SK-N-SH (cell line): Measurements from ENCODE around the gene FOCAD. TPM values are rescaled to one million over a fixed set of nuclear protein-coding genes. Genes with fewer than 3 reads are reported as not detected.

ENCODE experiments used
- CTCF ChIA-PET: fragments of 300-600, 350-600 bp; formaldehyde crosslinking; extraction: SDS; loops from one replicate; lab custom pipeline; 2021; lab: Yijun Ruan, JAX
- POLR2A ChIA-PET: fragments of 350-600 bp; sonication (Branson Sonifier 250); formaldehyde crosslinking; extraction: SDS; loops from one replicate; lab custom pipeline; 2020; ENCODE audit warnings: antibody characterized with exemption, inconsistent platforms; lab: Yijun Ruan, JAX
- DNase-seq: peaks from one replicate; pipeline ENCODE4 v3.0.0; 2012
- H2AFZ ChIP-seq: fragments of 200-600 bp; sonication (generic); 2 replicates; pipeline ENCODE4 v1.8.1; 2016; ENCODE audit warnings: antibody characterized with exemption, mild to moderate bottlenecking, low read depth
- H3F3A ChIP-seq: fragments of 200-600 bp; sonication (generic); replicated peaks from 2 replicates; pipeline ENCODE3; 2016; ENCODE audit warnings: antibody characterized with exemption, mild to moderate bottlenecking; ENCODE audit not compliant: insufficient read depth
- H3K27ac ChIP-seq, 2 experiments: fragments of 200-500 bp in 1 of 2; fragments of 200-600 bp in 1 of 2; sonication (Bioruptor generic) in 1 of 2; sonication (generic), shearing (Covaris generic) in 1 of 2; 2 replicates each; pipeline versions ENCODE4 v1.5.1 to v1.6.1; 2014 to 2016; ENCODE audit warnings: low read depth in 2 of 2, inconsistent platforms in 1 of 2, low read length in 1 of 2, mild to moderate bottlenecking in 1 of 2, mixed read lengths in 1 of 2
- H3K27me3 ChIP-seq: fragments of 200-600 bp; sonication (generic), shearing (Covaris generic); 2 replicates; pipeline ENCODE4 v1.6.1; 2016; ENCODE audit warnings: mixed run types; ENCODE audit not compliant: insufficient read depth
- H3K36me3 ChIP-seq, 2 experiments: fragments of 200-500 bp in 1 of 2; fragments of 200-600 bp in 1 of 2; sonication (Bioruptor generic) in 1 of 2; sonication (generic) in 1 of 2; replicated peaks in 1 of 2; 2 replicates each; pipeline versions ENCODE3 to v1.5.1; 2014 to 2016; ENCODE audit warnings: low read length in 1 of 2, mild to moderate bottlenecking in 1 of 2; ENCODE audit not compliant: insufficient read depth in 2 of 2, control insufficient read depth in 1 of 2
- H3K4me1 ChIP-seq, 2 experiments: fragments of 200-500 bp in 1 of 2; fragments of 200-600 bp in 1 of 2; sonication (Bioruptor generic) in 1 of 2; sonication (generic), shearing (Covaris generic) in 1 of 2; 2 replicates each; pipeline versions ENCODE4 v1.5.1 to v1.6.1; 2014 to 2016; ENCODE audit warnings: low read depth in 1 of 2, low read length in 1 of 2, mixed run types in 1 of 2; ENCODE audit not compliant: insufficient read depth in 2 of 2, control insufficient read depth in 1 of 2
- H3K4me2 ChIP-seq: fragments of 200-600 bp; sonication (generic), shearing (Covaris generic); 2 replicates; pipeline ENCODE4 v1.6.1; 2017; ENCODE audit warnings: mixed run types
- H3K4me3 ChIP-seq, 2 experiments: fragments of 200-500 bp in 1 of 2; fragments of 200-600 bp in 1 of 2; sonication (Bioruptor generic) in 1 of 2; sonication (generic), shearing (Covaris generic) in 1 of 2; 2 replicates each; pipeline versions ENCODE4 v1.5.1 to v1.8.1; 2014 to 2016; ENCODE audit warnings: low read depth in 2 of 2, inconsistent platforms in 1 of 2, low read length in 1 of 2, mild to moderate bottlenecking in 1 of 2, mixed read lengths in 1 of 2, moderate library complexity in 1 of 2
- H3K79me2 ChIP-seq: fragments of 200-600 bp; sonication (generic); 2 replicates; pipeline ENCODE4 v1.8.1; 2017; ENCODE audit warnings: mild to moderate bottlenecking; ENCODE audit not compliant: insufficient read depth
- H3K9ac ChIP-seq: fragments of 200-600 bp; sonication (generic); 2 replicates; pipeline ENCODE4 v1.6.1; 2017; ENCODE audit warnings: mixed run types
- H3K9me2 ChIP-seq: fragments of 200-600 bp; sonication (generic); 2 replicates; pipeline ENCODE4 v1.6.1; 2017; ENCODE audit warnings: mixed run types
- H3K9me3 ChIP-seq: fragments of 200-600 bp; sonication (generic); 2 replicates; pipeline ENCODE4 v1.6.1; 2017; ENCODE audit warnings: mixed run types, mild to moderate bottlenecking, moderate library complexity
- H4K20me1 ChIP-seq: fragments of 200-600 bp; sonication (generic); 2 replicates; pipeline ENCODE4 v1.6.1; 2017; ENCODE audit warnings: mild to moderate bottlenecking, mixed run types; ENCODE audit not compliant: insufficient read depth
- CHD2 ChIP-seq: fragments of 150-350 bp; IDR thresholded peaks from 2 replicates; pipeline ENCODE4 v1.6.1; 2018; ENCODE audit warnings: low read length; ENCODE audit not compliant: partially characterized antibody
- ELF1 ChIP-seq: IDR thresholded peaks from 2 replicates; pipeline ENCODE4 v1.4.0; 2012
- FOSL2 ChIP-seq: IDR thresholded peaks from 2 replicates; pipeline ENCODE4 v1.4.0; 2012; ENCODE audit warnings: low read depth, mild to moderate bottlenecking, moderate library complexity, borderline replicate concordance
- FOXJ3 ChIP-seq: sonication (generic); formaldehyde crosslinking; IDR thresholded peaks from 2 replicates; pipeline ENCODE4 v1.5.1; 2020; ENCODE audit warnings: mild to moderate bottlenecking, missing genetic modification reagents
- GABPA ChIP-seq: IDR thresholded peaks from 2 replicates; pipeline ENCODE4 v1.4.0; 2012; ENCODE audit warnings: low read depth, mild to moderate bottlenecking
- NRF1 ChIP-seq: IDR thresholded peaks from 2 replicates; pipeline ENCODE4 v1.6.1; 2012; ENCODE audit warnings: low read depth, mild to moderate bottlenecking, low read length
- RCOR1 ChIP-seq: fragments of 150-350 bp; IDR thresholded peaks from 2 replicates; pipeline ENCODE4 v1.6.1; 2017; ENCODE audit warnings: antibody characterized with exemption, low read length
- REST ChIP-seq: IDR thresholded peaks from 2 replicates; pipeline ENCODE4 v1.6.1; 2012; ENCODE audit warnings: mild to moderate bottlenecking, low read depth, low read length, moderate library complexity
- TAF1 ChIP-seq: IDR thresholded peaks from 2 replicates; pipeline ENCODE4 v1.6.1; 2012; ENCODE audit warnings: low read depth, mild to moderate bottlenecking, low read length, moderate library complexity, borderline replicate concordance
- TCF12 ChIP-seq: IDR thresholded peaks from 2 replicates; pipeline ENCODE4 v1.4.0; 2012
- TEAD4 ChIP-seq: IDR thresholded peaks from 2 replicates; pipeline ENCODE4 v1.4.0; 2012; ENCODE audit warnings: mild to moderate bottlenecking, borderline replicate concordance; ENCODE audit not compliant: insufficient read depth
- WGBS: methylation state at CpG from one replicate; pipeline ENCODE4 v1.1.6; 2017; ENCODE audit warnings: low lambda C conversion rate; 5-methylcytosine and 5-hydroxymethylcytosine counted together
- polyA plus RNA-seq, 3 experiments: library from polyadenylated mRNA; depleted of rRNA; stranded (reverse); fragments of >200 nt; gene quantifications; 2 replicates each; pipeline ENCODE4 v1.2.3, GENCODE V29; 2012
- TF ChIP-seq, protein P1 (sequence below): fragments of 150-350 bp; IDR thresholded peaks from 2 replicates; pipeline ENCODE4 v1.6.1; 2016; ENCODE audit warnings: mild to moderate bottlenecking, low read depth, low read length
- TF ChIP-seq, protein P2 (sequence below): IDR thresholded peaks from 2 replicates; pipeline ENCODE4; 2012
- TF ChIP-seq, protein P3 (sequence below): IDR thresholded peaks from 2 replicates; pipeline ENCODE4 v1.4.0; 2012; ENCODE audit warnings: low read depth, borderline replicate concordance
- TF ChIP-seq, protein P4 (sequence below): IDR thresholded peaks from 2 replicates; pipeline ENCODE4 v1.4.0; 2012; ENCODE audit warnings: low read depth

FOCAD gene
- polyA plus RNA-seq, 1 of the 3 experiments (the other 2 are of a cell fraction): 15.8 TPM

GRCh38 chr9:20664501-20664900 is 19.6 kb upstream of the FOCAD start:
- no peak overlapping the region for H3K27ac ChIP-seq
- H3F3A ChIP-seq: no peaks in the 10 kb centered on the region
- H3K9me3 ChIP-seq: no peaks in the 10 kb centered on the region
- no peaks in the 10 kb centered on the region for H3K36me3 ChIP-seq
- no peaks in the 10 kb centered on the region for H4K20me1 ChIP-seq
- no peak overlapping the region for H3K4me3 ChIP-seq
- CTCF ChIA-PET: interaction anchor here (0.5 kb wide), 1 partner anchor 97 kb away, joined by 4 read pairs; no protein-coding TSS in a partner anchor
- no peak overlapping the region for H3K9ac ChIP-seq
- H3K9me2 ChIP-seq: no peaks in the 10 kb centered on the region
- TF ChIP-seq, protein P1, sequence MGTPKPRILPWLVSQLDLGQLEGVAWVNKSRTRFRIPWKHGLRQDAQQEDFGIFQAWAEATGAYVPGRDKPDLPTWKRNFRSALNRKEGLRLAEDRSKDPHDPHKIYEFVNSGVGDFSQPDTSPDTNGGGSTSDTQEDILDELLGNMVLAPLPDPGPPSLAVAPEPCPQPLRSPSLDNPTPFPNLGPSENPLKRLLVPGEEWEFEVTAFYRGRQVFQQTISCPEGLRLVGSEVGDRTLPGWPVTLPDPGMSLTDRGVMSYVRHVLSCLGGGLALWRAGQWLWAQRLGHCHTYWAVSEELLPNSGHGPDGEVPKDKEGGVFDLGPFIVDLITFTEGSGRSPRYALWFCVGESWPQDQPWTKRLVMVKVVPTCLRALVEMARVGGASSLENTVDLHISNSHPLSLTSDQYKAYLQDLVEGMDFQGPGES: no peak
- TF ChIP-seq, protein P2, sequence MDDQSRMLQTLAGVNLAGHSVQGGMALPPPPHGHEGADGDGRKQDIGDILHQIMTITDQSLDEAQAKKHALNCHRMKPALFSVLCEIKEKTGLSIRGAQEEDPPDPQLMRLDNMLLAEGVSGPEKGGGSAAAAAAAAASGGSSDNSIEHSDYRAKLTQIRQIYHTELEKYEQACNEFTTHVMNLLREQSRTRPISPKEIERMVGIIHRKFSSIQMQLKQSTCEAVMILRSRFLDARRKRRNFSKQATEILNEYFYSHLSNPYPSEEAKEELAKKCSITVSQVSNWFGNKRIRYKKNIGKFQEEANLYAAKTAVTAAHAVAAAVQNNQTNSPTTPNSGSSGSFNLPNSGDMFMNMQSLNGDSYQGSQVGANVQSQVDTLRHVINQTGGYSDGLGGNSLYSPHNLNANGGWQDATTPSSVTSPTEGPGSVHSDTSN: no peak
- no peak for TF ChIP-seq NRF1
- TF ChIP-seq, all 33 proteins: peak for 0
- H2AFZ ChIP-seq: no peak overlapping the region
- peaks cover 2% of the 10 kb centered on the region; the same call in 1 of the 2 replicates for H3K79me2 ChIP-seq
- no peak overlapping the region for H3K4me2 ChIP-seq
- H3K27me3 ChIP-seq: no peaks in the 10 kb centered on the region
- POLR2A ChIA-PET: interaction anchor here (1.2 kb wide), 1 partner anchor 20 kb away, joined by 3 read pairs; the partner anchor contains the start of gene FOCAD
- H3K4me1 ChIP-seq: no peaks in the 10 kb centered on the region; a peak in 1 of 4 replicates
- 90% methylated on average over 3 of the region's 3 CpGs for WGBS
- DNase-seq: no peak

- Histone ChIP-seq H3K9ac (no peak overlapping the region), H3K4me3 (no peak overlapping the region), H3F3A (no peaks in the 10 kb centered on the region), H2AFZ (no peak overlapping the region), H3K79me2 (no peaks in the 10 kb centered on the region), H3K4me2 (no peak overlapping the region), H3K27ac (no peak overlapping the region), H3K9me3 (no peaks in the 10 kb centered on the region), H3K27me3 (no peaks in the 10 kb centered on the region), H4K20me1 (no peaks in the 10 kb centered on the region), H3K36me3 (no peaks in the 10 kb centered on the region), H3K4me1 (no peaks in the 10 kb centered on the region), H3K9me2 (no peaks in the 10 kb centered on the region)
- 78% methylated on average over 6 of the region's 6 CpGs for WGBS
- CTCF ChIA-PET: interaction anchor here (1.3 kb wide), 1 partner anchor 11 kb away, joined by 3 read pairs; no protein-coding TSS in a partner anchor
- POLR2A ChIA-PET: no interaction called here
- TF ChIP-seq REST: no peak
- no peak for TF ChIP-seq CHD2
- TF ChIP-seq FOSL2: no peak
- TF ChIP-seq, protein P3, sequence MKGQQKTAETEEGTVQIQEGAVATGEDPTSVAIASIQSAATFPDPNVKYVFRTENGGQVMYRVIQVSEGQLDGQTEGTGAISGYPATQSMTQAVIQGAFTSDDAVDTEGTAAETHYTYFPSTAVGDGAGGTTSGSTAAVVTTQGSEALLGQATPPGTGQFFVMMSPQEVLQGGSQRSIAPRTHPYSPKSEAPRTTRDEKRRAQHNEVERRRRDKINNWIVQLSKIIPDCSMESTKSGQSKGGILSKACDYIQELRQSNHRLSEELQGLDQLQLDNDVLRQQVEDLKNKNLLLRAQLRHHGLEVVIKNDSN: no peak
- TF ChIP-seq, protein P4, sequence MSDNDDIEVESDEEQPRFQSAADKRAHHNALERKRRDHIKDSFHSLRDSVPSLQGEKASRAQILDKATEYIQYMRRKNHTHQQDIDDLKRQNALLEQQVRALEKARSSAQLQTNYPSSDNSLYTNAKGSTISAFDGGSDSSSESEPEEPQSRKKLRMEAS: no peak
- TF ChIP-seq TCF12: no peak
- TF ChIP-seq TEAD4: no peak
- no peak for TF ChIP-seq GABPA
- no peak for TF ChIP-seq TAF1
- TF ChIP-seq FOXJ3 (CRISPR knock-in tag): no peak
- TF ChIP-seq RCOR1: no peak
- TF ChIP-seq ELF1: no peak
- TF ChIP-seq, protein P1: no peak
- DNase-seq: no peak
Observed at GRCh38 chr9:20670395-20670794, 13.7 kb upstream of the FOCAD start.
